Coronary artery (tissue), 2 donors: ENCODE data around the gene RAE1.
A peak's percentile ranks its signal among the peaks of the same experiment; 100 is the strongest.

Source experiments
- DNase-seq: peaks from one replicate; pipeline ENCODE4 v3.0.0-alpha.2; 2017; ENCODE audit warnings: low spot score
- H3K27ac ChIP-seq, 2 donors: fragments of 200-600 bp; sonication (generic); one replicate each; pipeline ENCODE4 v1.5.1; 2016 to 2019
- H3K4me3 ChIP-seq: fragments of 200-600 bp; sonication (generic); 2 replicates; pipeline ENCODE4 v1.5.1; 2016; ENCODE audit warnings: mild to moderate bottlenecking, moderate library complexity
- CTCF ChIP-seq: fragments of 200-600 bp; sonication (generic); IDR thresholded peaks from one replicate; pipeline ENCODE4 v1.5.1; 2019; ENCODE audit warnings: antibody characterized with exemption

Gene RAE1

GRCh38 chr20:57351042-57351783, at the start of gene RAE1:
Gene RAE1, plus strand, starts transcription at chr20:57351255. Its CDS starts 2,784 bp downstream, at chr20:57354039.
- Histone ChIP-seq H3K4me3 (peak within 1 kb of the TSS; percentile 83), H3K27ac (peak within 1 kb of the TSS; percentile 75 to 93)
- no peak for TF ChIP-seq CTCF
- DNase-seq = peak; percentile 92

- no peak for TF ChIP-seq CTCF
- DNase-seq = no peak
- Histone ChIP-seq H3K4me3 (no peak overlapping the region), H3K27ac (no peak overlapping the region)
These were observed 44.3 kb upstream of the RAE1 start for GRCh38 chr20:57306747-57307146.

- no peak for TF ChIP-seq CTCF
- H3K27ac ChIP-seq = no peak overlapping the region
- DNase-seq = no peak
- no peak overlapping the region for H3K4me3 ChIP-seq
These were observed 42.4 kb upstream of the RAE1 start for GRCh38 chr20:57308451-57309271.

GRCh38 chr20:57309544-57310115, 41.4 kb upstream of the RAE1 start:
- TF ChIP-seq CTCF = no peak
- no peak overlapping the region for H3K27ac ChIP-seq
- no peak for DNase-seq
- H3K4me3 ChIP-seq = no peak overlapping the region

- Histone ChIP-seq H3K27ac (no peak overlapping the region), H3K4me3 (no peak overlapping the region)
- DNase-seq = peak; percentile 45
- no peak for TF ChIP-seq CTCF
These were observed 40.1 kb upstream of the RAE1 start for GRCh38 chr20:57310821-57311514.

- no peak overlapping the region for H3K27ac ChIP-seq
- no peak for DNase-seq
- H3K4me3 ChIP-seq = no peak overlapping the region
- no peak for TF ChIP-seq CTCF
These were observed 38.9 kb upstream of the RAE1 start for GRCh38 chr20:57312138-57312537.
